Fibroblast of skin of left biceps (primary cell): ENCODE data around the gene ASTN2.
"Not testable (repeated sequence)": the region's sequence is repeated elsewhere in the genome, so short reads cannot be mapped to it uniquely, and the experiment has no call there.

ENCODE experiments used
- DNase-seq, 2 experiments: peaks; one replicate each; pipeline ENCODE4 v3.0.0-alpha.2; 2013; ENCODE audit warnings: low read depth in 2 of 2

The ASTN2 gene

DNA sequence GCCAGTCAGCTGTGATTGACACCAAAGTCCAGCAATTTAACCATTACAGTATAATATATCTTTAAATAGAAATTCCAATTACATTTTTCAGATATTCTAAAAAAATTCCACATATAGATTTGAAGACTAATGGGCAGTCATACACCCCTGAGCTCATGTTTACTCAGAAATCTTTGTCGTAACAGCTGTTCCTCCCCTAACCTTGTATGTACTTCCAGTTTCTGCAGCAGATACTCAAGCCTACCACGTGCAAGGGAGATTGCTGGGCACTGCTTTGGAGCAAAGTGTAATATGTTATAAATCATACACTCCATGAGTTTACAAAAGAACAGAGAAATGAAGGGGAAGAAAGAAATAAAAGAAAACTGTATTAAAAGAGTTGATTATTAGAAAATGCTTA is 486.6 kb downstream of the ASTN2 start:
- no peak for DNase-seq

DNA sequence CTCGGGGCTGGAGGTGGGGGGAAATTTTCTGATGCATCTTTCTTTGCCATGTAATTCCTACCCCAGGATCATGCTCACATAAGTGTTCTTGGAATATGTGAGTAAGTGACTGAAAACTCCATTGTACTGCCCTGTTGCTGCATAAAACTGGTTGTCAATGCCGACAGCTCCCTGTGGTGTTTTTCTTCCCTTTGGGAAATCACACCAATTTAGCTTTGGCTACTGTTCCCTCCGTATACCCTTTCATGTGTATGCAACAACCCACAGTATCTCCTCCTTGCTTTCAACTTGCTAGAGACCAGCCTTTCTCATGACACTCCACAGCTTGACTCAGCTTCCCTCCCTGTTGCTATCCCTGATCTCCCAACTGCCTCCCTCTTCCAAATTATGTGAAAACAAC is 487.1 kb downstream of the ASTN2 start:
- DNase-seq: no peak

DNA sequence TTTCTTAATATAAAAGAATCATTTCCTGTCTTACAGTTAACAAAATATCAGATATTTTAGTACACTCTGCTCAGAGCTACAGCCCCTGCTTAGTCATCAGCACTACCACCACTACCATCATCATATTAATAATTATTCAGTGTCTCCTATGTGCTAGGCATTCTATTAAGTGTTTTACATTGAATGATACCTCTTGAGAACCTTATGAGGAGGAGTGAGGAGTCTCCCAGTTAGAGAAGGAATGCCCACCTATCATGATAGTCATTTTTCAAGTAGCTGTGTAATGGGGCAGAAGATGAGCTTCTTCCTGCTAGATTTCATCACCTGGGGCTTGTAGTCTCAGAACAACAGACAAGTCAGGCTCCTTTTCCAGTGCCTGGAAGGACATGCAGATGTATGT is 489.7 kb downstream of the ASTN2 start:
- no peak for DNase-seq

DNA sequence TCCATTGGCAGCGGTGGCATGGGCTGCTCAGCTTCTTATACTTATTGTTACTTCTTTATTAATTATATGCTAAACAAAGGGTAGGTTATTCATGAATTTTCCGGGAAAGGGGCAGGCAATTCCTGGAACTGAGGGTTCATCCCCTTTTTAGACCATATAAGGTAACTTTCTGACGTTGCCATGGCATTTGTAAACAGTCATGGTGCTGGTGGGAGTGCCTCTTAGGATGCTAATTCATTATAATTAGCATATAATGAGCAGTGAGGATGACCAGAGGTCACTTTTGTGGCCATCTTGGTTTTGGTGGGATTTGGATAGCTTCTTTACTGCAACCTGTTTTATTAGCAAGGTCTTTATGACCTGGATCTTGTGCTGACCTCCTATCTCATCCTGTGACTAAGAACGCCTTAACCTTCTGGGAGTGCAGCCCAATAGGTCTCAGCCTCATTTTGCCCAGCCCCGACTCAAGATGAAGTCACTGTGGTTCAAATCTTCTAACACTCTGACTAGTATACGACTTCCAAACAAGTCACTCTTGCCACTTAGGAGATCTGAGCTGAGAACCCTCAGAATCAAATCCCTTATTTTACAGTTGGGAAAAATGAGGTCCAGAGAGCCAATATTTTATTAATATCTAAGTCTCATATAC is 490.3 kb downstream of the ASTN2 start:
- DNase-seq: no peak

DNA sequence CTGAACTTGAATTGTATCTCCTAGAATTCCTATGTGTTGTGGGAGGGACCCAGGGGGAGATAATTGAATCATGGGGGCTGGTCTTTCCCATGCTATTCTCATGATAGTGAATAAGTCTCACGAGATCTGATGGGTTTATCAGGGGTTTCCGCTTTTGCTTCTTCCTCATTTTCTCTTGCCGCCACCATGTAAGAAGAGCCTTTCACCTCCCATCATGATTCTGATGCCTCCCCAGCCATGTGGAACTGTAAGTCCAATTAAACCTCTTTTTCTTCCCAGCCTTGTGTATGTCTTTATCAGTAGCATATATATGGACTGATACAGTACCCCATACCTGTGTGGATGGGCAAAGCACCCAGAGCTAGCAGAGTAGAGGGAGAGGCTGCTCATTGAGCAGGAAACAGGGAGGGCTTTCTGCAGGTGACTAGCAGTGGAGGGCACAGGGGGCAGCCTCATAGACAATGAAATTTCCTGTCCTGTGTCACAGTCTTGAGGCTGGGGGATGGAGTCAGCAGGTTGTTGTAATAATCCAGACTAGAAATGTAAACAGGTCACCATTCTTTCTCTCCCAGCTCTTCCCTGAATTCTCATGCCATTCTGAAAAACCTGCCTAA is 496.9 kb downstream of the ASTN2 start:
- DNase-seq: not testable (repeated sequence)

DNA sequence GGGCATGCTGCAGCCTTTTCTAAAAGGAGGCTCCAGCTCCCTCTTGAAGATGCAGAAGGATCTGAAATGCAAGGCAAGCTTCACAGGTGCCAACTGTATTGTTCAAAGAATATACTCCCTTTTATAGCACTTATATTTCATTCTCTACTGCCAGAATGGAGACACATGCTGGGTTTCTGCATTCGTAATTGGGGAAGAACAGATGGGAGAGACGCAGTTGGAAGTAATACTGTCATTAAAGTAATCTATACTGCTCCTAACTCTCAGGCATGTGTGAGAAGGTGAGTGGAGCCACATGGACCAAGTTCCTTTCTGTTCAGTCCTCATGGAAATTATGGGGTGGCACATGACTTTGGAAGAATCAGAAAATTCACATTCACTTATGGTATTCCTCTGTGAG is 501.3 kb downstream of the ASTN2 start:
- no peak for DNase-seq

DNA sequence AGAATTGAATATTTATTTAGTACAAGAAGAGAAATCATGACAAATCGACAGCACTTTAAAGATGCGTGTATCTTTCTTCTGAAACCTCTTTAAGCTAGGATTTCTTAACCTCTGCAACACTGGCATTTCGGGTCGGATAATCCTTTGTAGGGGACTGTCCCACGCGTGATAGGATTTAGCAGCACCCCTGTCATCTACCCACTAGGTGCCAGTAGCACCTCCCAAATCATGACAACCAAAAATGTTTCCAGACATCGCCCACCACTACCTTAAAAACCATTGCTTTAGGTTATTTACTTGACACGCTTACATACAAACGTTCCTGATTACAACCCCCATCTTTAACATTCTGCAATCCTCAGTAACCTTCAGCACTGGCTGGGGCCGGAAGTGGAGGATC is 504.7 kb downstream of the ASTN2 start:
- no peak for DNase-seq

DNA sequence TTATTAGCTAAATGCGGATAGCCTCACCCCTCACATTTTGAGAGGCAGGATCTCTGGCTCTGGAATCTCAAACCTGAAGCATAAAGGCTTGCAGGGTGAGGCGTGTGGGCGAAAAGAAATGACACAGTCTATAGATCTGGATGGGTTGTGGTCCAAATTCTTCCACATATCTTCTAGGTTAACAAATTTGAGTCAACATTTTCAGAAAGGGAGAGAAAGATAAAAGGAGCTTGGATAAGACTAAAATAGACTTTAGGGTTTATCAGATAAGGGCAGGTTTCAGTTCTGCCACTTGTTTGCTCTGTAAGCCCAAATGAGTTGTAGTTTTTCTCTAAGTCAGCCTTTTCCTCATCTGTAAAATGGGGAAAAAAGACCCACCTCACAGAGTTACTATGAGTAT is 506.9 kb downstream of the ASTN2 start:
- no peak for DNase-seq

DNA sequence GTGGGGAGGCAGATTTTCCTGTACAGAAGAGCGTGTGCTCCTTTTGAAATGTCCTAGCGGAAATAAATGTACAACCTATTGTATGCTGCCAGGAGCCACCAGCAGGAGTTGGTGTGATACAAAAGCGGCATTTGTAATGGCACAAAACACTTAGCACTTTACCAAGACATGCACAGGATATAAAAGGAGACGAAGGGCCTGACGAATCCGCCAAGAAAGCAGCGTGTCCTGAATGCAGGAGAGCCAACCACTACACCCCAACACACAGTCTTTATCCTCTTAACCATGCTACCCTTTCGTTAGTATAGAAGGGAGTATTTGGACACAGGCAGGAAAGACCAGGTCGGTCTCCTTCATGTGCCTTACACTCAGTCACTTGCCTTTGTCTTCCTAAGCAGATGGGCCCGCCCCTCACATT is 509.7 kb downstream of the ASTN2 start:
- no peak for DNase-seq

DNA sequence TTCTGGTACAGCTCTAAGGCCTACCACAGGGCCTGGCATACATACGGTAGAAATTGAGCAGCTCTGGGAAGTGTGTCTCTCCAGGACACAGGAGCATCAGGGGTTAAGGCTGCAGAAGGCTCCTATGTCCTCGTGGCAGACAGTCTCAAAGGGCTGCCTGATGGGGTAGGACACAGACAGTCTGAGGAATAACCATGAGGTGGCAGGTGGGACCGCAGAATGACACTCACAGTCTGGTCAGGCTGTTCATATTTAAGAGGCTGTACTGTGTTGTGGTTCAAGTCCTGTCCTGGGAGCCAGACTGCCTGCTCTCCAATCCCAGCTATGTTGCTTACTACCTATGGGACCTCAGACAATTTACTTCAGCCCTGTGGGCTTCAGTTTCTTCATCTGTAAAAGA is 510.7 kb downstream of the ASTN2 start:
- no peak for DNase-seq

DNA sequence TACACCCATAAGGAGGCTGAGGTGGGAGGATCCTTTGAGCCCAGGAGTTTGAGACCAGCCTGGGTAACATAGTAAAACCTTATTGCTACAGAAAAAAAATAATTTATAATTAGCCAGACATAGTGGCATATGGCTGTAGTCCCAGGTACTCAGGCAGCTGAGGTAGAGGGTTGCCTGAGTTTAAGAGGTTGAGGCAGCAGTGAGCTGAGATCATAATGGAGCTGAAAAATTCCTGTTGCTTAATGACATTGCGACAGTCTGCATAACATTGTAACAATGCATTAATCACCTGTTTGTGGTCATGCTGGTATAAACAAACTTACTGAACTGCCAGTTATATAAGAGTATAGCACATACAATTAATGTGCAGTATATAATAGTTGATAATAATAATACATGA is 513.6 kb downstream of the ASTN2 start:
- DNase-seq: no peak

DNA sequence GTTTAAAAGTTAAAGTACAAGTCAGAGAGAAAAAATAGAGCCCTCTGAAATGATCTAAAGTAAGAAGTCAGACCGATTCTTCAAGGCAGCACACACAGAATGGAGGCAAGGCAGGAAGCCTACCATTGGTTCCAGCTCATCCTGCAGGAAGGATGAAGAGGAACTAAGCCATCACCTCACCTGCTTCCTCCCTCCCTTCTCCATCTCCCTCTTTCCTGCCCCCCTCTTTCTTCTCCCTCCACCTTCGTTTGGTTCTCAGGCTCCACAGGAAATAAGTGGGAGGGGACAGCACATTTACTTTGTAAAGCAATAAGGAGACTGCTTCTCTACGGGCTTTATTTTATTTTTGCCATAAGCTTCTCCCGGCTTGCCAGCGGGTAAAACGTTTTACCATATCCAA is 514.3 kb downstream of the ASTN2 start:
- DNase-seq: no peak

DNA sequence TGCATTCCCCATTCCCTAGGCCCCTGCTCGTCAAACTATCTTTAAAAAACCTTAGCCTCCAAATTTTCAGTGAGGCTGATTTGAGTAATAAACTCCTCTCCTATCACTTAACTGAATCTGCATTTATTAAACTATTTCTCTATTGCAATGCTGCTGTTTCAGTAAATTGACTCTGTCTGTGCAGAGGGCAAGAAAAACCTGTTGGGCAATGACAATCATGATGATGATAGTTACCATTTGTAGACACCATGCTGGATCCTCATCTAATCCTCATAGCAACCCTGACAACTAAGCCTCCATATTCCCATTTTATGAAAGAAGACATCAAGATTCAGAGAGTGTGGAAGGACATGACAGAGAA is 514.9 kb downstream of the ASTN2 start:
- DNase-seq: no peak

DNA sequence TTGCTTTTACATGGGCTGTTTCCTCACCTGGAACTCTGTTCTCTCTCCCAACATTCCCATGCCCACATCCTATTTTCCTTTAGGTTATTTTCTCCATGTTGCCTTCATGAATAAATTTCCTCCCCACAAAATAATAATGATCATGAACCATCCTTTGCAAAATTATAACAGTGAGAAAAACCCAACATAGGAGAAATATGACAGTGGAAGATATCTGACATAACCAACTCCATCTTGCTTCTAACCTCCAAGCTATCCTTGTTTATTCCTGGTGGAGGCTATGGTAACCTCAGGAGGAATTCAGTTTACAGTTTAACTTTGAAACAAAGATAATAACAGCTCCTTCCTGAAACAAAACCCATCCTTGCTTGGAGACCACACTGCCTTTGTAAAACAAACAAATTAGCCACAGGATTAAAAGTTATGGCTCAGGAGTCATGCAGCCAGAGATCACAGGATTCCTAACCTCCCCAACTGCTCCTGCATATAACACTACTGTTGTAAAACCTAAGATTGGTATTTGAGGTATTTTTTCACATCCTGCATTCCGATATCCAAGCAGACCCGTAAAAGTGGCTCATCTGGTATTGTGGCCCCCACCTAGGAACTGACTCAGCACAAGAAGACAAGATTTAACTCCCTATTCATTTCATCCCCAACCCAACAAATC is 515.4 kb downstream of the ASTN2 start:
- DNase-seq: peak in 1 of 2 experiments; percentile 9

DNA sequence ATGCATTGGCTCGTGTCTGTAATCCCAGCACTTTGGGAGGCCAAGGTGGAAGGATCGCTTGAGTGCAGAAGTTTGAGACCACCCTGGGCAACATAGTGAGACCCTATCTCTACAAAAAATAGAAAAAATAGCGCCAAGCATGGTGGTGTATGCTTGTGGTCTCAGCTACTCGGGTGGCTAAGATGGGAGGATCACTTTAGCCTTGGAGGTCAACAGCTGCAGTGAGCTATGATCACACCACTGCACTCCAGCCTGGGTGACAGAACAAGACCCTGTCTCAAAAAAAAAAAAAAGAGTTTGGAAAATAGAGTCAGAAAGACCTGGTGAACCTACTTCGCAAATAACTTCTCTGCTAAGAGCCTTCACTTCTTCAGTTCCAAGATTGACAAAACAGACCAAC is 516.7 kb downstream of the ASTN2 start:
- DNase-seq: not testable (repeated sequence)

DNA sequence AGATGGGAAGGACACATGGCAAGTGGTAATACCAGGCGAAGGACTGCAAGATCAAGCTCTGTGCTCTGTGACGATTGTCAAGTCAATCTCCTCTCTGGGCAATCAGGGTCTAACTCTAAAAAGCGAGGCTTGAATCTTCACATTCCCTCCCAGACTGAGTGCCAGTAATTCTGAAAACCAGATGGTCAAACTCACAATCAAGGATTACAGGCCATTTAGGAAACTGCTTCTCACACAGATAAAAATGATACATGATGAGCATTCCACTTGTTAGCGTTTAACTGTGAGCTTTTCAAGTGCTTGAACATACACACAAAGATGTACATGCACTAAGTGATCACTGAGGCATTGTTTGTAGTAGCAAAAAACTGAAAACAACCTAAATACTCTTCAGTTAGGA is 517.7 kb downstream of the ASTN2 start:
- DNase-seq: no peak

DNA sequence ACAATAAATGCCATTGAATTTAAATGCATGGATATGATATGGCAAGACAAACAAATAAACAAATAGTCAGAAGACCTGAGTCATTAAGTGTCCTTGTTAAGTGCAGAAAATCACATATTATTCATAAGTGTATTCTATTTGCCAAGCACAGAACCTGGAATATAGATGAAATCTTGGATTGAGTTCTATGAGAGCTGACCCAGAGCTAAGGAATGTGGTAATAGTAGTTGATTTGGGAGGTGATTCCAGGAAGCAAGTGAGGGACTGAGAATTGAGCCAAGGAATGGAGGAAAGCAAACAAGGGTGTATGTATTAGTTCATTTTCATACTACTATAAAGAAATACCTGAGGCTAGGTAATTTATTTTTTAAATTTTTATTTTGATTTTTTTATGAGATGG is 518.9 kb downstream of the ASTN2 start:
- DNase-seq: no peak

DNA sequence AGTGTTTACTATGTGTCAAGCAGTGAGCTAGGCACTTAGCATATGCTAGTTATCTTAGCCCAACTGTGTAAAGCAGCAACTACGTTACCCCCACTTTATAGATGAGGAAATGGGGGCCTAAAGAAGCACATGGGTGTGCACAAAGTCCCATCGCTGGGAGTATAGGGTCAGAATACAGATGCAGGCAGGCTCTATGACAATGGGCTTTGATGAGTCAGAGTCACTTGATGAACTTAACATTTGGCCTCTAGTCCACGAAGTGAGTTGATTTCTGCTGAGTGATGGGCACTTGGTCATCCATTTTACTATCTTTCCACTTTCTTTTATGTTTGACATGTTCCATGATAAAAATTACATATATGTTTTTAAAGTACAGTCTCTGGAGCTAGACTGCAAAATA is 523.4 kb downstream of the ASTN2 start:
- no peak for DNase-seq

DNA sequence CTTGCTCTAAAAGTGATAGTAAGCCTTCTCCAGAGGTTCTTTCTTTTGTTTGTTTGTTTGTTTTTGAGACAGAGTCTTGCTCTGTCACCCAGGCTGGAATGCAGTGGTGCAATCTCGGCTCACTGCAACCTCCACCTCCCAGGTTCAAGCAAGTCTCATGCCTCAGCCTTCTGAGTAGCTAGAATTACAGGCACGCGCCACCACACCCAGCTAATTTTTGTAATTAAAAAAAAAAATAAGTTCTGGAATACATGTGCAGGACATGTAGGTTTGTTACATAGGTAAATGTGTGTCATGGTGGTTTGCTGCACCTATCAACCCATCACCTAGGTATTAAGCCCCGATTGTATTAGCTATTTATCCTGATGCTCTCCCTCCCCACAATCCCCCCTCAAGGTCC is 526.4 kb downstream of the ASTN2 start:
- DNase-seq: not testable (repeated sequence)

DNA sequence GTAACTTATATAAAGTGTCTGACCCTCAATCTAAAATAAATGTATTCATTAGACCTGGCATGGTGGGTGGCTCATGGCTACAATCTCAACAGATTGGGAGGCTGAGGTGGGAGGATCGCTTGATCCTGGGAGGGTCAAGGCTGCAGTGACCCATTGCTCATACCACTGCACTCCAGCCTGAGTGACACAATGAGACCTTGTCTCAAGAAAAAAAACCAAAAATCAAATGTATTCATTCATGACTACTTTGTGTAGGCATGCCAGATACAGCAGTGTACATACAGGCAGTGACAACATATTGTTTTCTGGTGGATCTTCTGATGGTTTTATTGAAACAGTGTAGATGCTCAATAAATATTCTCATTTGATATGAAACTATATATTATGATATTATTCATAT is 526.8 kb downstream of the ASTN2 start:
- DNase-seq: no peak

DNA sequence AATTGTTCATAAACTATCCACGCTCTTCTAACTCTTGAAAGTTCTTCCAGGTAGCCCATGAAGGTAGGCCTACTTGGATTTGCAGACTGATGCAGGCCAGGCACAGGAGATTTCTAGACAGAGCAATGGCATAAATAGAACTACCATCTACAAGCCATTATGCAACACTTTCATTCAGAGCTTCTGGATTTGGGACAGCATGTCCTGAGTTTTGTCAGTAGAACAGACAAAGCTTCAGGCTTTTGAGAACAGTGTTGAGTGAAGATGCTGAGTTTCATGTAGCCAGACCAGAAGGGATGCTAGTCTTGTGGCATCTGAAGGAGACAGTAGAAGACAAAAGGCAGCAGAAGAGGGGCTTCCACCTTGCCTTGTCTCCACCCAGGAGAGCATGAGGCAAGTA is 531.2 kb downstream of the ASTN2 start:
- no peak for DNase-seq

DNA sequence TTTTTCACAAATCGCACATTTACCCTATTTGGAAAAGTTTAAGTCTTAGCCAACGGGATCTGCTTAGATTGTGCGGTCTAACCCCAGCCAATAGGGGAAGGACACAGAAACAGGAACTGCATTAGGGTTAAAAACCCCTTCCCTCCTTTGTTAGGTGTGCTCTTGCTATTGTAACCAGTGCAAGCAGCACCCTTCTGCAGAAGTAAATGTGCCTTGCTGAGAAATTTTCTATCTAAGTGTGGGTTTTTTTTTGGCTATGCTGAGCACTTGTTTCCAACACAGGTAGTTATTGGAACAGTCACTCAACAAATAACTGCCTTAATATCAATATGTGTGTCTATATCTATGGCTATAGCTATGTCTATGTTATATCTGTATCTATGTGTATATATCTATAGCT is 537.8 kb downstream of the ASTN2 start:
- DNase-seq: no peak

DNA sequence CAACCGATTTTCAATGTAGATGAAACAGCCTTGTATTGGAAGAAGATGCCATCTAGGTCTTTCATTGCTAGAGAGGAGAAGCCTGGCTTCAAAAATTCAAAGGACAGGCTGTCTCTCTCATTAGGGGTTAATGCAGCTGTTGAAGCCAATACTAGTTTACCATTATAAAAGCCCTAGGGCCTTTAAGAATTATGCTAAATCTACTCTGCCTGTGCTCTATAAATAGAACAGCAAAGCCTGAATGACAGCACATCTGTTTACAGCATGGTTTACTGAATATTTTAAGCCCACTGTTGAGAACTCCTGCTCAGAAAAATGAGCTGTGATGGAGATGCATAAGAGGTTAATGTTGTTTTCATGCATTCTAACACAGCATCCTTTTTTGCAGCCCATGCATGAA is 539.3 kb downstream of the ASTN2 start:
- no peak for DNase-seq
